Endothelial cell of umbilical vein (primary cell): ENCODE results near the gene RPSA. TPM values are rescaled to one million over a fixed set of nuclear protein-coding genes. Genes with fewer than 3 reads are reported as not detected.

ENCODE experiments used
- BruUV-seq: library from RNA; stranded (reverse); fragments of 400-500 nt; replicated peaks from 2 replicates; lab custom pipeline; 2021; lab: Mats Ljungman, UMichigan
- CTCF ChIA-PET: fragments of 300-600, 350-600 bp; sonication (Branson Sonifier 250); formaldehyde crosslinking; loops from one replicate; lab custom pipeline; 2021; ENCODE audit warnings: antibody characterized with exemption, inconsistent platforms; lab: Charles Lee
- POLR2A ChIA-PET: fragments of 300-600, 350-600 bp; sonication (Branson Sonifier 250); formaldehyde crosslinking; loops from one replicate; lab custom pipeline; 2021; ENCODE audit warnings: antibody characterized with exemption, inconsistent platforms; lab: Charles Lee
- DNase-seq: peaks from one replicate; pipeline ENCODE4 v3.0.0-alpha.2; 2011; ENCODE audit warnings: low read depth, low spot score
- FAIRE-seq: peaks from 2 replicates; lab custom pipeline; 2011; peaks lifted over from hg19 to GRCh38; lab: Jason Lieb, UNC
- H2AFZ ChIP-seq: 2 replicates; pipeline ENCODE4 v1.6.0; 2012; ENCODE audit warnings: low read depth, low read length, control low read depth, inconsistent platforms
- H3K27ac ChIP-seq: 2 replicates; pipeline ENCODE4 v1.5.1; 2011; ENCODE audit warnings: low read depth, mild to moderate bottlenecking, control low read depth, low read length, moderate library complexity; ENCODE audit not compliant: insufficient read depth
- H3K27me3 ChIP-seq, 2 experiments: 2 replicates each; pipeline versions ENCODE4 v1.6.0 to v1.6.1; 2011; ENCODE audit warnings: low read length in 2 of 2, mixed read lengths in 1 of 2; ENCODE audit not compliant: control insufficient read depth in 2 of 2, insufficient read depth in 2 of 2
- H3K36me3 ChIP-seq, 2 experiments: 2 replicates in 1 of 2; 3 replicates in 1 of 2; pipeline ENCODE4 v1.5.1; 2011; ENCODE audit warnings: low read length in 2 of 2, mild to moderate bottlenecking in 1 of 2, moderate library complexity in 1 of 2; ENCODE audit not compliant: control insufficient read depth in 2 of 2, insufficient read depth in 2 of 2; ENCODE audit errors: extremely low read depth in 1 of 2
- H3K4me1 ChIP-seq: 3 replicates; pipeline ENCODE4 v1.5.1; 2011; ENCODE audit warnings: mild to moderate bottlenecking, low read length; ENCODE audit not compliant: control insufficient read depth, insufficient read depth; ENCODE audit errors: extremely low read depth
- H3K4me2 ChIP-seq: 2 replicates; pipeline ENCODE4 v1.6.1; 2011; ENCODE audit warnings: low read length, control low read depth, mixed read lengths; ENCODE audit not compliant: insufficient read depth
- H3K4me3 ChIP-seq, 3 experiments: fragments of 200-600 bp in 1 of 3; sonication (generic), shearing (Covaris generic) in 1 of 3; replicated peaks in 1 of 3; 2 replicates each; pipeline ENCODE4 v1.5.1; 2011 to 2016; ENCODE audit warnings: control low read depth in 3 of 3, low read length in 3 of 3, mild to moderate bottlenecking in 2 of 3, inconsistent platforms in 1 of 3, low read depth in 1 of 3, moderate library complexity in 1 of 3; ENCODE audit not compliant: insufficient read depth in 1 of 3
- H3K79me2 ChIP-seq: 2 replicates; pipeline ENCODE4 v1.6.0; 2012; ENCODE audit warnings: low read length, inconsistent platforms; ENCODE audit not compliant: control insufficient read depth, insufficient read depth
- H3K9ac ChIP-seq: replicated peaks from 2 replicates; pipeline ENCODE3; 2011; ENCODE audit warnings: low read length, control low read depth; ENCODE audit not compliant: insufficient read depth; ENCODE audit errors: extremely low read depth
- H3K9me1 ChIP-seq: replicated peaks from 3 replicates; pipeline ENCODE4 v1.6.0; 2011; ENCODE audit warnings: mild to moderate bottlenecking, low read length; ENCODE audit not compliant: control insufficient read depth, insufficient read depth; ENCODE audit errors: extremely low read depth
- H3K9me3 ChIP-seq: replicated peaks from 2 replicates; pipeline ENCODE4 v1.5.1; 2012; ENCODE audit warnings: low read length, inconsistent platforms; ENCODE audit not compliant: control insufficient read depth, insufficient read depth
- H4K20me1 ChIP-seq: replicated peaks from 2 replicates; pipeline ENCODE3; 2011; ENCODE audit warnings: mild to moderate bottlenecking, low read length; ENCODE audit not compliant: control insufficient read depth, insufficient read depth; ENCODE audit errors: extremely low read depth
- CTCF ChIP-seq, 2 donors: IDR thresholded peaks; 1 replicate in 1 of 2; 2 replicates in 1 of 2; pipeline ENCODE4 v1.5.1; 2011; ENCODE audit warnings: low read length in 2 of 2, mild to moderate bottlenecking in 2 of 2, moderate library complexity in 2 of 2, control low read depth in 1 of 2, inconsistent platforms in 1 of 2, low read depth in 1 of 2; ENCODE audit not compliant: insufficient read depth in 1 of 2; ENCODE audit errors: extremely low read depth in 1 of 2
- EZH2 ChIP-seq: IDR thresholded peaks from 2 replicates; pipeline ENCODE4 v1.6.1; 2012; ENCODE audit warnings: borderline replicate concordance, low read depth, mild to moderate bottlenecking, moderate library complexity, low read length, inconsistent platforms; ENCODE audit not compliant: severe bottlenecking
- FOS ChIP-seq: IDR thresholded peaks from 2 replicates; pipeline ENCODE4 v1.6.1; 2011; ENCODE audit warnings: mild to moderate bottlenecking, low read length, moderate library complexity, borderline replicate concordance; ENCODE audit not compliant: insufficient read depth
- GATA2 ChIP-seq: IDR thresholded peaks from 2 replicates; pipeline ENCODE4 v1.7.0; 2011; ENCODE audit warnings: low read depth, mild to moderate bottlenecking, moderate library complexity, mixed read lengths, low read length; ENCODE audit not compliant: insufficient read length, insufficient read depth
- JUN ChIP-seq: IDR thresholded peaks from 2 replicates; pipeline ENCODE4 v1.6.1; 2011; ENCODE audit warnings: borderline replicate concordance, low read depth; ENCODE audit not compliant: insufficient read length, insufficient read depth
- MAX ChIP-seq: IDR thresholded peaks from 2 replicates; pipeline ENCODE4 v1.6.1; 2011; ENCODE audit not compliant: insufficient read depth, insufficient read length
- MYC ChIP-seq: IDR thresholded peaks from one replicate; pipeline ENCODE4 v1.6.1; 2011; ENCODE audit warnings: mild to moderate bottlenecking, low read depth, low read length
- POLR2A ChIP-seq: IDR thresholded peaks from 2 replicates; pipeline ENCODE4 v1.6.1; 2012; ENCODE audit warnings: low read depth, mild to moderate bottlenecking, control low read depth, low read length
- POLR2AphosphoS5 ChIP-seq: IDR thresholded peaks from 2 replicates; pipeline ENCODE4 v1.6.1; 2012; ENCODE audit warnings: low read depth, mild to moderate bottlenecking, control low read depth, low read length, moderate library complexity; ENCODE audit not compliant: insufficient read depth
- dilution Hi-C: fragments of 300-500 bp; cut with MboI; formaldehyde crosslinking; loops from one replicate; pipeline ENCODE4 v1.15.0; 2019; ENCODE audit warnings: low sequenced_read_pairs; ENCODE audit not compliant: extremely low pct_ligation_motif_present
- intact Hi-C: fragments of 100-400 bp; cut with micrococcal nuclease; formaldehyde crosslinking; loops from one replicate; pipeline ENCODE4 v1.10.0; 2022
- polyA plus RNA-seq, 4 experiments: library from polyadenylated mRNA; depleted of rRNA in 3 of 4; stranded (reverse) in 3 of 4; unstranded in 1 of 4; fragments of >200 nt; gene quantifications; 2 replicates each; pipeline versions ENCODE4 v1.2.1 to v1.2.3, GENCODE V29; 2011 to 2012; ENCODE audit warnings: missing spikeins in 1 of 4
- total RNA-seq: library from RNA; stranded (reverse); gene quantifications from 2 replicates; pipeline ENCODE4 v1.2.3, GENCODE V29; 2021

RPSA gene
- total and polyA plus RNA-seq, 2 donors (not counting 3 experiments of a cell fraction or from before 2014, with no cell fraction given): 1,357 to 3,687 TPM

DNA sequence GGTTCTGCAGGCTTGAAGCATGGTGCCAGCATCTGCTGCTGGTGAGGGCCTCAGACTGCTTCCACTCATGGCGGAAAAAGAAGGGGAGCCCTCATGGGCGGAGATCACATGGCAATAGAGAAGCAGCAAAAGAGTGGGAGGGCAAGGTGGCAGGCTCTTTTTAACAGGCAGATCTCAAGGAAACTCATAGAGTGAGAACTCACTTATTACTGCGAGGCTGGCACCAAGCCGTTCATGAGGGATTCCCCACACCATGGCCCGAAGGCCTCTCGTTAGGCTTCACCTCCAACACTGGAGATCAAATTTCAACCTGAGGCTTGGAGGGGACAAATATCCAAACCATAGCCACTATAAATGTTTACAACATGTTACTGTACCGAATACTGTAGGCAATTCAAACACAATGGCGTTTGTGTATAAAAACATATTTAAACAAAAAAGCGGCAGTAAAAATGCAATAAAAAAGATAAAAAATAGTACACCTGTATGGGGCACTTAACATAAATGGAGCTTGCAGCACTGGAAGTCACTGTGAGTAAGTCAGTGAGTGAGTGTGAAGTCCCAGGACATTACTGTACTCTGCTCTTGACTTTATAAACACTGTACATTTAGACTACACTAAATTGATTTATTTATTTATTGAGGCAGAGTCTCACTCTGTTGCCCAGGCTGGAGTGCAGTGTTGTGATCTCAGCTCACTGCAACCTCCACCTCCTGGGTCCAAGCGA is 42.1 kb downstream of the RPSA start:
- no peak overlapping the region for H2AFZ ChIP-seq
- H3K4me1 ChIP-seq: no peaks in the 10 kb centered on the region
- no peaks in the 10 kb centered on the region for H4K20me1 ChIP-seq
- H3K36me3 ChIP-seq: no peaks in the 10 kb centered on the region
- H3K4me2 ChIP-seq: no peak overlapping the region
- no peak overlapping the region for H3K4me3 ChIP-seq
- no peak for DNase-seq
- H3K79me2 ChIP-seq: no peaks in the 10 kb centered on the region
- no peak for FAIRE-seq
- no TSS peak for BruUV-seq
- H3K27ac ChIP-seq: no peak overlapping the region
- peaks cover 3 to 4% of the 10 kb centered on the region in 2 experiments for H3K27me3 ChIP-seq
- H3K9me3 ChIP-seq: no peaks in the 10 kb centered on the region
- no peaks in the 10 kb centered on the region for H3K9me1 ChIP-seq
- dilution Hi-C loops: no loop called here
- intact Hi-C loops: loop anchor here (1.0 to 5.0 kb wide), 4 partner anchors 50 to 731 kb away; no protein-coding TSS in a partner anchor
- ChIA-PET POLR2A (no interaction called here), CTCF (interaction anchor here (0.7 to 3.7 kb wide), 16 partner anchors 9 to 868 kb away, joined by 3 to 82 read pairs (median 6); no protein-coding TSS in a partner anchor)
- no peak overlapping the region for H3K9ac ChIP-seq
- no peak for TF ChIP-seq EZH2
- TF ChIP-seq JUN: no peak
- TF ChIP-seq MAX: no peak
- TF ChIP-seq GATA2: no peak
- no peak for TF ChIP-seq FOS
- no peak for TF ChIP-seq CTCF (IDR thresholded peaks at IDR 0.05; ENCODE audit: extremely low read depth in 1 of 2, insufficient read depth in 1 of 2, low read depth in 1 of 2, low read length in 2 of 2)
- no peak for TF ChIP-seq POLR2AphosphoS5
- TF ChIP-seq POLR2A: no peak
- no peak for TF ChIP-seq MYC
